GM21529 (cell line): ENCODE results near the gene ANKH.
"Not testable (repeated sequence)": the region's sequence is repeated elsewhere in the genome, so short reads cannot be mapped to it uniquely, and the experiment has no call there.

Experiments
- ATAC-seq: cut with Tn5 transposase; IDR thresholded peaks from one replicate; pipeline ENCODE4 v1.9.1; 2021; ENCODE audit not compliant: unreplicated experiment

Gene ANKH

GRCh38 chr5:14884062-14884612 is 12.6 kb upstream of the ANKH start:
- no peak for ATAC-seq

GRCh38 chr5:14882658-14883580 is 11.3 kb upstream of the ANKH start:
- ATAC-seq, result no peak

- ATAC-seq, result no peak
Measured at GRCh38 chr5:14881826-14882225, 10.2 kb upstream of the ANKH start.

GRCh38 chr5:14880688-14881087 is 9.1 kb upstream of the ANKH start:
- no peak for ATAC-seq

- ATAC-seq, result no peak
Measured at GRCh38 chr5:14879937-14880589, 8.5 kb upstream of the ANKH start.

- ATAC-seq, result no peak
Measured at GRCh38 chr5:14879393-14879792, 7.8 kb upstream of the ANKH start.

- ATAC-seq, result not testable (repeated sequence)
Measured at GRCh38 chr5:14878192-14878591, 6.6 kb upstream of the ANKH start.

GRCh38 chr5:14876095-14876494 is 4.5 kb upstream of the ANKH start:
- no peak for ATAC-seq

- ATAC-seq, result no peak
Measured at GRCh38 chr5:14873790-14874189, 2.2 kb upstream of the ANKH start.

GRCh38 chr5:14873093-14873492 is 1.5 kb upstream of the ANKH start:
- no peak for ATAC-seq

- ATAC-seq, result peak; percentile 40
Measured at GRCh38 chr5:14872070-14872989, 752 bp upstream of the ANKH start.

GRCh38 chr5:14870337-14871213 is 1.0 kb downstream of the ANKH start:
- peak; percentile 27 for ATAC-seq

GRCh38 chr5:14869668-14870164 is 1.9 kb downstream of the ANKH start:
- ATAC-seq, result no peak

- no peak for ATAC-seq
Measured at GRCh38 chr5:14869233-14869632, 2.3 kb downstream of the ANKH start.

- no peak for ATAC-seq
Measured at GRCh38 chr5:14868771-14869170, 2.8 kb downstream of the ANKH start.

GRCh38 chr5:14864181-14864812 is 7.3 kb downstream of the ANKH start:
- ATAC-seq, result no peak

- no peak for ATAC-seq
Measured at GRCh38 chr5:14863105-14863504, 8.5 kb downstream of the ANKH start.

GRCh38 chr5:14861123-14861765 is 10.3 kb downstream of the ANKH start:
- ATAC-seq, result no peak

- ATAC-seq, result no peak
Measured at GRCh38 chr5:14859980-14860379, 11.6 kb downstream of the ANKH start.
